Islet precursor cell (in vitro differentiated cells): ENCODE data around the gene CRTC3.
"Not testable (repeated sequence)": the region's sequence is repeated elsewhere in the genome, so short reads cannot be mapped to it uniquely, and the experiment has no call there.

Experiments
- DNase-seq: peaks from one replicate; pipeline ENCODE4 v3.0.0-alpha.2; 2018

CRTC3 gene

DNA sequence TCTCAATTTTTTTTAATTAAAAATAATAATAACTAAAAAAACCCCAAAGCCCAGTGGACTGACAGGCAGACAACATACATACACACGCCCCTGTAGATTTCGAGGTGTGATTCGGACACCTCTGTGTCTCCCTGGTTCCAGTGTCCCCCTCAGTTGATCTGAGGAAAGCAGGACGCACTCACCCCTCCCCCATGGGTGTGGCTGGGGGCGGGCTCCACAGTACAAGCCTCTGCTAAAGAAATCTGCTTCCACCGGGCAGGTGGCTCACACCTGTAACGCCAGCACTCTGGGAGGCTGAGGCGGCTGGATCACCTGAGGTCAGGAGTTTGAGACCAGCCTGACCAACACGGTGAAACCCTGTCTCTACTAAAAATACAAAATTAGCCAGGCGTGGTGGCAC lies 153.6 kb downstream of the CRTC3 start:
- no peak for DNase-seq

DNA sequence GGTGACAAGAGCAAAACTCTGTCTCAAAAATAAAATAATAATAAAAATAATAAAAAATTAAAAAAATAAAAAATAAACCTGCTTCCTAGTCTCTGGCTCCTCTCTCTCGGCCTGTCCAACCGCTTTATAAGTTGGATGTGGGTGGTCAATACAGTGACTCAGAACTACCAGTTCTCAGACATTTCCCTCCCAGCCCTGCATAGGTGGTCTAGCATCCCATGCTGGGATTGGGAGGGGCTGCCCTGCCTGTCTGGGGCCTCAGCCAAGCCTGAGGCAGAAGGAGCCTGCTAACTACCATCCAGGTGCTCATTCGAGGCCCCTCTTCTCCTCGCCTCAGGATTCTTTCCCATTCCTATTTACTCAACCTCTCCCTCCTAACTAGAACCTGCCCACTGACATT lies 154.2 kb downstream of the CRTC3 start:
- DNase-seq, result no peak

GRCh38 chr15:90684281-90684680 lies 154.6 kb downstream of the CRTC3 start:
- DNase-seq, result no peak

DNA sequence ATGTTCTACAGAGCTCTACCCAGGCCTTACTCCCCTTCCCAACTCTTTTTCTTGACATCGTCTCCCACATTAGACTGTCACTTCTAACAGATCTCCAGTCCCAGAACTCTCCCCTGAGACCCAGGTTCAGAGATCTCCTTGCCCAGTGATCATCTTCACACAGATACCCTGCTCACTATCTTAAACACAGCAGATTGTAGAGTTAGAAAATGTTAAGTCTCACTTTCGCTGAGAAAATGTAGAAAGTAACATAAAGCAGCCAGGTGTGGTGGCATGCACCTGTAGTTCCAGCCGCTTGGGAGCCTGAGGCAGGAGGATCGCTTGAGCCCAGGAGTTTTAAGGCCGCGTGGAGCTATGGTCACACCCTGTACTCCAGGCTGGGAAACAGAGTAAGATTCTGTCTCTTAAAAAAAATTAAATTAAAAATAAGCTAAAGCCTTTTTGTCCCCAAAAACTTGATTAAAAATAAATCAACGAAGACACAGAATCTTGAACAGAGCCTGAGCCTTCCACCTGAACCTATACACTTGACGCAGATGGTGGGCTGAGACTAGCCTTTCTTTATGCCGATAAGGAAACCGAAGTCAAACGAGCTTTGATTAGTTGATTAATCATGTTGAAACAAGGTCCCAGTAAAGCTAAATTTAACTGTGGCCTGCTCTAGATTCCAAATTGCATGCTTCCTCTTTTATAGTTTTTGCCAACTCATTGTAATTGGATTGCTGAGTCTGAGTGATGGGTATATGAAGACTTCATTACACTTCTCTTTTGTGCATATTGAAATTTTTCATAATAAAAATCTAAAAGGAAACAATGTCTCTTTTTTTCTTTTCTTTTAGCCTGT lies 156.1 kb downstream of the CRTC3 start:
- no peak for DNase-seq

GRCh38 chr15:90686435-90687218 lies 156.9 kb downstream of the CRTC3 start:
- DNase-seq, result no peak

DNA sequence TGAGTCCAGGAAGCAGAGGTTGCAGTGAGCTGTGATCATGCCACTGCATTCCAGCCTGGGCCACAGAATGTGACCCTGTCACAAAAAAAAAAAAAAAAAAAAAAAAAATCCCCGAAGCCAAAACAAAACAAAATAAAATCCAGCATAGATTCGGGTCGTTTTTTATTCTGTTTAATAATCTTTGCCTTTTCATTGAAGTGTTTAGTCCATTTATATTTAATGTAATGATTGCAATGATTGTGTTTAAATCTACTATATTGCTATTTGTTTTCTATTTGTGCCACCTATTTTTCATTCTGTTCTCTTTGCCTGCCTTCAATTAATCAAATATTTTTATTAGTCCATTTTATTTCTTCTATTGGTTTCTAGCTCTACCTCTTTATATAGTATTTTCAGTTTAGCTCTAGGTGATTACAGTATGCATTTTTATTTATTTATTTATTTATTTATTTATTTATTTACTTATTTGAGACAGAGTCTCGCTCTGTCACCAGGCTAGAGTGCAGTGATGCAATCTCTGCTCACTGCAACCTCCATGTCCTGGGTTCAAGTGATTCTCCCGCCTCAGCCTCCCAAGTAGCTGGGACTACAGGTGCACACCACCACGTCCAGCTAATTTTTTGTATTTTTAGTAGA lies 159.7 kb downstream of the CRTC3 start:
- not testable (repeated sequence) for DNase-seq

DNA sequence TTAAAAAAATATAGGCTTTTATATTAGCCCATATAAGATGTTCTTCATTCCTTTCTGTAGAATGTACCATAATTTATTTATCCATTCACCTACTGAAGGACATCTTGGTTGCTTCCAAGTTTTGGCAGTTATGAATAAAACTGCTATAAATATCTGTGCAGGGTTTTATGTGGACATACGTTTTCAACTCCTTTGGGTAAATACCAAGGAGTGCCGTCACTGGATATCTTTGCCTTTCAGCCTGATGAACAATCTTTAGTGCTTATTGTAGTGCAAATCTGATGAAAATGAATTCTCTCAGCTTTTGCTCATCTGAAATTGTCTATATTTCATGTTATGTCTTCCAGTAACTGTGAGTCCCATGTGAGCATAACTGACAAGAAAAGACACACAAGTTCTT lies 160.9 kb downstream of the CRTC3 start:
- DNase-seq, result no peak

GRCh38 chr15:90691369-90691768 lies 161.6 kb downstream of the CRTC3 start:
- DNase-seq, result no peak

DNA sequence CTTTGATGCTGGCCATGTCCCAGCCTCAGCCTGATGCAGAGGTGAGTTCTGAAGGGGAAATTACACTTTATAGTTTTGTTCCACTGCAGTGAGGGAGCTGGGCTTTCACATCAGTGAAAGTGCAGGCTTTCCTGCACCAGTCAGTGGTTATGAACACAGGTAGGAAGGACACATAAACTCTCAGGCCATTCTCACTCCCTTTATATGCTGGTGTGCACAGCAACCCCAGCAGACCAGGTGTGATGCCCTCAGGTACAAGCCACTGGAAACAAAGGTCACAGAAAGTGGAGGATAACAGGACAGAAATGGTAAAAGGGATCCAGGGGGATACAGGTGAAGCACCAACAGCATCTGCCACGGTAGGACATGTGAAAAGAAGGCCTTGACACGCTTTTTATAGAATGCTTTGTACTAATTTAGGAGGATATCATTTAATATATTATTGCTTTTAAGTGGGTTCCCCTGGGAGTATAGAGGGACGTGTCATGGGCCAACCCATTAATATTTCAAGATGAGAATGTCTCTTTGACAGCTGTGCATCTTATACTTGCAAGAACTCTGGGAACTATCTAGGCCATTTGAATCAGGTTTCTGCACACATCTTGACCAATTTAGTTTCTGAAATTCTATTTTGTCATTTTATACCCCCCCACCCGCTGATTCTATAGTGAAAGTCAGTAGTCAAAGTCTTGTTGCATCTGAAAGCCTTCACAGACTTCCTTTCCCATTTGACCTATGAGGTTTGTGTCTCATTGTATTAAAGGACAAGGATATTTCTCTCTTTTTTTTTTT lies 162.5 kb downstream of the CRTC3 start:
- DNase-seq, result no peak
